ENCODE results near the gene PDGFRA. TPM values are rescaled to one million over a fixed set of nuclear protein-coding genes. Genes with fewer than 3 reads are reported as not detected.
"Not testable (repeated sequence)": the region's sequence is repeated elsewhere in the genome, so short reads cannot be mapped to it uniquely, and the experiment has no call there.

Gene PDGFRA
- total RNA-seq, 6 experiments from 2014 or later, result 7.0 to 32.6 (median 13.6) TPM

DNA sequence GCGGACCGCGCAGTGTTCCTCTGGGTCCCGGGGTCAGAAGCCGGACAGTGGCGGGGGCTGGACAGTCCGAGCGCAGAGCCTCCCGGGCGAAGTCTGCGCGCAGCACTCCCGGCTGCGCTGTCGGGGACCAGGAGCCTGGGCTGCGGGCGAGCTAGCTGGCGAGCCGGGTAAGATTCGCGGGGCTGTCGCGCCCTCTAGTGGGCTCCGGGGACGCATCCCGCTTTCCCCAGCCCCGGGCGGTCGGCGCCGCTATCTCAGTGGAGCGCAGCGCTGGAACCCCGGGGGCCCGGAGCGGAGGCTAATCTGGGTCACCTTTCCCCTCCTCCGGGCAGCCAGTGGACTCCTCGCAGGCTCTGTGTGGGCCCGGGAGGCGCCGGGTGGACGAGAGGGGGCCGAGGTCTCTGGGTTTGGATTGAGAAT lies 4.2 kb downstream of the PDGFRA start:
- peak overlapping the region; percentile 52 to 60 (median 54) for H3K4me3 ChIP-seq
- 0% methylated on average over 6 of the region's 43 CpGs for WGBS (ENCODE audit: insufficient coverage, low coverage, low lambda C conversion rate, missing lambda C conversion rate)
- H3K27me3 ChIP-seq, result peaks cover 0 to 24% of the 10 kb centered on the region in 2 donors
- peak; percentile 89 to 95 (median 94) for ATAC-seq
- H3K36me3 ChIP-seq, result no peaks in the 10 kb centered on the region
- peaks cover 0 to 35% (median 10%) of the 10 kb centered on the region in 4 donors for H3K4me1 ChIP-seq
- H3K27ac ChIP-seq, result peak overlapping the region; percentile 7 to 43 (median 27)
- intact Hi-C loops (cut with DNase I), result no loop called here
- TF ChIP-seq POLR2A (IDR thresholded peaks at IDR 0.05), result no peak
- TF ChIP-seq, protein P1, sequence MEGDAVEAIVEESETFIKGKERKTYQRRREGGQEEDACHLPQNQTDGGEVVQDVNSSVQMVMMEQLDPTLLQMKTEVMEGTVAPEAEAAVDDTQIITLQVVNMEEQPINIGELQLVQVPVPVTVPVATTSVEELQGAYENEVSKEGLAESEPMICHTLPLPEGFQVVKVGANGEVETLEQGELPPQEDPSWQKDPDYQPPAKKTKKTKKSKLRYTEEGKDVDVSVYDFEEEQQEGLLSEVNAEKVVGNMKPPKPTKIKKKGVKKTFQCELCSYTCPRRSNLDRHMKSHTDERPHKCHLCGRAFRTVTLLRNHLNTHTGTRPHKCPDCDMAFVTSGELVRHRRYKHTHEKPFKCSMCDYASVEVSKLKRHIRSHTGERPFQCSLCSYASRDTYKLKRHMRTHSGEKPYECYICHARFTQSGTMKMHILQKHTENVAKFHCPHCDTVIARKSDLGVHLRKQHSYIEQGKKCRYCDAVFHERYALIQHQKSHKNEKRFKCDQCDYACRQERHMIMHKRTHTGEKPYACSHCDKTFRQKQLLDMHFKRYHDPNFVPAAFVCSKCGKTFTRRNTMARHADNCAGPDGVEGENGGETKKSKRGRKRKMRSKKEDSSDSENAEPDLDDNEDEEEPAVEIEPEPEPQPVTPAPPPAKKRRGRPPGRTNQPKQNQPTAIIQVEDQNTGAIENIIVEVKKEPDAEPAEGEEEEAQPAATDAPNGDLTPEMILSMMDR (IDR thresholded peaks at IDR 0.05), result peak; percentile 77 to 82 (median 80)
- no peaks in the 10 kb centered on the region for H3K9me3 ChIP-seq
- DNase-seq, result peak; percentile 91 to 93 (median 92)

DNA sequence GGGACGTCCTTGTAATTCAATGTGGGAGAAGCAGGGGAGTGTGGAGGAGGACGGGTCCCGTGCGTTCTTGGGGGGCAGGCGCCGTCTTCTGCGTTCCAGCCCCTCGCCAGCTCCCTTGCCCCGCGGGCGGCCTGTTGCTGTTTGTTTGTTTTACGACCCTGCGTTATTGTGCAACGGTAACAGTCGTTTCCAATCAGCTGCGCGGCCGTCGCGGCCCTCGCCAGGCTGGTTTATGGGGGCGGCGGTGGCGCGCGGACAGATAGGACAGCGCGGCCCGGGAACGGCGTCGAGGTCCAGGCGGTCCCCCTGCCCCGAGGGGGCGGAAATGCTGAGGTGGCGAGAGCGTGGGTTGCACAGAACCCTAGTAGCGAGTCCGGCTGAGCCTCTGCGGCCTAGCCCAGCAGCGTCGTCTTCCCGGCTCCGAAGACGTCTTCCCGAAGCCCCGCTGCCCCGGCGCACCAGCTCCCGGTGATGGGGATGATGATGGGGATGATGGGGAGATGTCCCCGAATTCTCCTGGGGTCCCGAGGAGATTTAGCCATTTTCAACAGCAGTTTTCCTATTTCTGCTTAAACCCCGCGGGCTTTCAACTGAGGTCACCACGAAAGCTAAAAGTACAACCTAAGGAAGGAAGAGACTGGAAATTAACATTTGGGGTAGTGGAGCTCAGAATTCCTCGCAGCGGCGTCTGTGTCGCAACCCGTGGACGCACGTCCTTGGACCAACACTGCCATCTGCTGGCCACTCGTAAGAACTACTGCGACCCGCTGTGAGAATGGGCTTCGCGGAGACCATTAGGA lies 4.8 kb downstream of the PDGFRA start:
- Histone ChIP-seq H3K4me1 (peaks cover 0 to 35% (median 10%) of the 10 kb centered on the region in 4 donors), H3K36me3 (no peaks in the 10 kb centered on the region), H3K27me3 (peaks cover 0 to 21% of the 10 kb centered on the region in 2 donors), H3K27ac (peak overlapping the region; percentile 7 to 43 (median 27)), H3K9me3 (no peaks in the 10 kb centered on the region), H3K4me3 (peak overlapping the region; percentile 52 to 60 (median 54))
- intact Hi-C loops (cut with DNase I), result no loop called here
- TF ChIP-seq, protein P1 (IDR thresholded peaks at IDR 0.05), result peak; percentile 87 to 96 (median 95)
- TF ChIP-seq POLR2A (IDR thresholded peaks at IDR 0.05), result no peak
- under 1% methylated on average over 25 of the region's 67 CpGs for WGBS (ENCODE audit: insufficient coverage, low coverage, low lambda C conversion rate, missing lambda C conversion rate)
- ATAC-seq, result peak; percentile 67 to 76 (median 71)
- peak; percentile 80 to 83 (median 82) for DNase-seq

DNA sequence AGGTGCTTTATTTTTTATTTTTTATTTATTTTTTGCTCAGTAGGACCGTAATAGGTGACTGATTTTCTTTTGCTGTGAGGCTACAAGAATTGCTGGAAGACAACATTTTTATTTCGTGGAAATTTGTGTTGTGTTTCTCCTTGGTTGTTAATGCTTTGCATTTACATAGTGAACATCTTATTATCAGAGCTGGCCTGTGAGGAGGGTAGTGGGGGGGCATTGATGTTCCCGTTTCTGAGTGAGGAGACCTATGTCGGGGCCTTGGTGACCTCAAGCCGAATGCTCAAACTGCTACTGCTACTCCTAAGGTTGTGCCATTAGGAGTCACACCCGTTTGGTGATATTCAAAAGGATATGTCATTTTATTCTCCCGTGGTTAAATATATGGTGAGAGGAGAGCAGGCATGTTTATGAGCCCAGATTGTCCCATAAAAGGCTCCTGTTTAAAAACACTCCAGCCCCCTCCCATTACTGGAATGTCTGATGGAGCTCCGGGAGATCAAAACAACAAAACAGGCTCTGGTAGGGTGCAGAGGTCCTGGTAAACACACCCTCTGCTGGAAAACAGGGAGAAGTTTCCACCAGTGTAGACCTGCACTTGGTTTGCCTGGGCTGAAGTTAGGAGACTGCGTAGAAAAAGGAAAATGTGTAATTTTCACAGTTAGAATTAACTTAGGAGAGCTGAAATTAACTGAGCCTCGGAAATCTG lies 5.6 kb downstream of the PDGFRA start:
- 17% methylated on average over 10 of the region's 10 CpGs for WGBS (ENCODE audit: insufficient coverage, low coverage, low lambda C conversion rate, missing lambda C conversion rate)

DNA sequence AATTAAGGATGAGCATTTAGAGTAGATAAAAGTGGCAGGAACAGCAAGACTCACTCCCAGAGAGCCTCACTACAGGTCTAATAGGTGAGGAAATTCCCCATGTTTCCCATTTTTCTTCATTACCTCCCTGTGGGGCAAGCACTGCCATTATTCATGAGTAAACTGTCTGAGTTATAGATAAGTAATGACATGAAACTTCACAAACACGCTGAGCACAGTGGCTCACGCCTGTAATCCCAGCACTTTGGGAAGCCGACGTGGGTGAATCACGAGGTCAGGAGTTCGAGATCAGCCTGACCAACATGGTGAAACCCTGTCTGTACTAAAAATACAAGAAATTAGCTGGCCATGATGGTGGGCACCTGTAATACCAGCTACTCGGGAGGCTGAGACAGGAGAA lies 7.2 kb downstream of the PDGFRA start:
- H3K27me3 ChIP-seq, result peaks cover 0 to 12% of the 10 kb centered on the region in 2 donors
- H3K9me3 ChIP-seq; H3K36me3 ChIP-seq; DNase-seq; intact Hi-C loops (cut with DNase I); H3K27ac ChIP-seq; ATAC-seq; H3K4me3 ChIP-seq: not testable (repeated sequence)
- peaks cover 0 to 22% (median 7%) of the 10 kb centered on the region in 4 donors for H3K4me1 ChIP-seq
- WGBS (ENCODE audit: insufficient coverage, low coverage, low lambda C conversion rate, missing lambda C conversion rate), result 77% methylated on average over 7 of the region's 7 CpGs

More for the DNA sequence above, 5.6 kb downstream of the PDGFRA start:
- intact Hi-C loops (cut with DNase I), result no loop called here
- Histone ChIP-seq H3K4me1 (peaks cover 0 to 35% (median 10%) of the 10 kb centered on the region in 4 donors), H3K9me3 (no peaks in the 10 kb centered on the region), H3K36me3 (no peaks in the 10 kb centered on the region), H3K4me3 (peak overlapping the region in 2 of 3 donors; percentile 54 to 60), H3K27me3 (peaks cover 0 to 21% of the 10 kb centered on the region in 2 donors), H3K27ac (no peak overlapping the region)
- no peak for TF ChIP-seq POLR2A (IDR thresholded peaks at IDR 0.05)
- TF ChIP-seq, protein P1 (IDR thresholded peaks at IDR 0.05), result peak in 1 of 4 donors; percentile 3
- no peak for ATAC-seq
- no peak for DNase-seq
